ENCODE results near the gene AMER2. TPM values are rescaled to one million over a fixed set of nuclear protein-coding genes. Genes with fewer than 3 reads are reported as not detected.

AMER2 gene
- total and polyA plus RNA-seq, 2 donors from 2014 or later: 0.06 TPM; not detected in 1

- no peak for FAIRE-seq
- intact Hi-C loops (cut with DNase I): no loop called here
Observed at GRCh38 chr13:25151626-25152195, 20.4 kb downstream of the AMER2 start.

GRCh38 chr13:25149711-25150110, 22.4 kb downstream of the AMER2 start:
- Histone ChIP-seq H3K9ac (ENCODE audit: low read length in 3 of 3) (no peak overlapping the region), H3K27ac (ENCODE audit: low read depth in 2 of 2, low read length in 2 of 2) (no peak overlapping the region), H3K4me1 (ENCODE audit: control insufficient read depth in 2 of 3, insufficient read depth in 2 of 3, low read depth in 1 of 3, low read length in 3 of 3) (no peaks in the 10 kb centered on the region), H3K27me3 (ENCODE audit: control insufficient read depth, insufficient read depth, low read length) (no peaks in the 10 kb centered on the region), H3K36me3 (ENCODE audit: control insufficient read depth in 2 of 3, insufficient read depth in 3 of 3, low read length in 3 of 3) (no peaks in the 10 kb centered on the region), H3K9me3 (ENCODE audit: control insufficient read depth in 2 of 3, insufficient read depth in 1 of 3, low read length in 3 of 3) (peaks cover 0 to 4% (median 0%) of the 10 kb centered on the region in 3 donors), H3K4me3 (ENCODE audit: low read length in 3 of 3) (no peak overlapping the region)
- intact Hi-C loops (cut with DNase I): no loop called here
- DNase-seq (no peak), FAIRE-seq (no peak)
- TF ChIP-seq CTCF (IDR thresholded peaks at IDR 0.05; ENCODE audit: borderline replicate concordance, extremely low read depth, insufficient read depth): no peak

More at GRCh38 chr13:25151626-25152195, 20.4 kb downstream of the AMER2 start:
- Histone ChIP-seq H3K4me3 (ENCODE audit: low read length in 3 of 3) (no peak overlapping the region), H3K27me3 (ENCODE audit: control insufficient read depth, insufficient read depth, low read length) (no peaks in the 10 kb centered on the region), H3K36me3 (ENCODE audit: control insufficient read depth in 2 of 3, insufficient read depth in 3 of 3, low read length in 3 of 3) (no peaks in the 10 kb centered on the region), H3K9ac (ENCODE audit: low read length in 3 of 3) (no peak overlapping the region), H3K27ac (ENCODE audit: low read depth in 2 of 2, low read length in 2 of 2) (no peak overlapping the region), H3K4me1 (ENCODE audit: control insufficient read depth in 2 of 3, insufficient read depth in 2 of 3, low read depth in 1 of 3, low read length in 3 of 3) (no peaks in the 10 kb centered on the region), H3K9me3 (ENCODE audit: control insufficient read depth in 2 of 3, insufficient read depth in 1 of 3, low read length in 3 of 3) (peaks cover 0 to 4% (median 0%) of the 10 kb centered on the region in 3 donors)
- DNase-seq: no peak
- TF ChIP-seq CTCF (IDR thresholded peaks at IDR 0.05; ENCODE audit: borderline replicate concordance, extremely low read depth, insufficient read depth): no peak

DNA sequence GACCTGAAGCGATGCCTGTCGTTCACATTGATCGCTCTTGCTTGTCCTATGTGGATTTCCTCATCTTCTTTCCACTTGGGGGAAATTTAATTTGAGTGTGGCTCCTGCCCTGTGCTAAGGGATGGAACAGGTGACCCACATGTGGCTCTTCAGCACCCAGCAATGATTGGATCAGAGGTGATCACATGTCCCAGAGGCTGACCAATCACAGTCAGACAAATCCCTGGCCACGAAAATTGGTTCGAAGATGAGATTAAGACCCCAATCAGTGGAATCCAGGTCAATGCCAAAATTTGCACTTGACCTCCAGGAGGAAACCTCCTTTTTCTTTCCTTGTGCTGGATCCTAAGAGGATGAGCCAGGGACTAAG, 23.7 kb downstream of the AMER2 start:
- Histone ChIP-seq H3K4me3 (ENCODE audit: low read length in 3 of 3) (no peak overlapping the region), H3K9ac (ENCODE audit: low read length in 3 of 3) (no peak overlapping the region), H3K36me3 (ENCODE audit: control insufficient read depth in 2 of 3, insufficient read depth in 3 of 3, low read length in 3 of 3) (no peaks in the 10 kb centered on the region), H3K27me3 (ENCODE audit: control insufficient read depth, insufficient read depth, low read length) (no peaks in the 10 kb centered on the region), H3K4me1 (ENCODE audit: control insufficient read depth in 2 of 3, insufficient read depth in 2 of 3, low read depth in 1 of 3, low read length in 3 of 3) (no peaks in the 10 kb centered on the region), H3K27ac (ENCODE audit: low read depth in 2 of 2, low read length in 2 of 2) (no peak overlapping the region), H3K9me3 (ENCODE audit: control insufficient read depth in 2 of 3, insufficient read depth in 1 of 3, low read length in 3 of 3) (peaks cover 0 to 4% (median 0%) of the 10 kb centered on the region in 3 donors)
- intact Hi-C loops (cut with DNase I): no loop called here
- no peak for FAIRE-seq
- DNase-seq: no peak
- TF ChIP-seq CTCF (IDR thresholded peaks at IDR 0.05; ENCODE audit: borderline replicate concordance, extremely low read depth, insufficient read depth): no peak
